Colonic mucosa (tissue), 4 donors: ENCODE data around the gene STYK1. TPM values are rescaled to one million over a fixed set of nuclear protein-coding genes. Genes with fewer than 3 reads are reported as not detected.
"Not testable (repeated sequence)": the region's sequence is repeated elsewhere in the genome, so short reads cannot be mapped to it uniquely, and the experiment has no call there.

Experiments
- DNase-seq: peaks from one replicate; pipeline ENCODE4 v3.0.0-alpha.2; 2020
- H3K27ac ChIP-seq: fragments of 200-600 bp; one replicate; pipeline ENCODE4 v1.8.0; 2021
- H3K27me3 ChIP-seq: fragments of 200-600 bp; one replicate; pipeline ENCODE4 v1.8.0; 2021
- H3K36me3 ChIP-seq: fragments of 200-600 bp; one replicate; pipeline ENCODE4 v1.8.0; 2021
- H3K4me1 ChIP-seq: fragments of 200-600 bp; one replicate; pipeline ENCODE4 v1.8.0; 2021; ENCODE audit warnings: mild to moderate bottlenecking
- H3K4me3 ChIP-seq: fragments of 200-600 bp; one replicate; pipeline ENCODE4 v1.8.0; 2021
- H3K9ac ChIP-seq, 2 donors: one replicate each; pipeline ENCODE4 v1.7.0; 2013; ENCODE audit warnings: control low read depth in 2 of 2, low read depth in 2 of 2, low read length in 2 of 2
- H3K9me3 ChIP-seq: fragments of 200-600 bp; one replicate; pipeline ENCODE4 v1.8.0; 2021
- CTCF ChIP-seq: fragments of 200-600 bp; IDR thresholded peaks from one replicate; pipeline ENCODE4 v1.8.0; 2022; ENCODE audit warnings: antibody characterized with exemption, mild to moderate bottlenecking
- intact Hi-C: fragments of 100-400 bp; cut with DNase I; formaldehyde crosslinking; loops from one replicate; pipeline ENCODE4 v1.14.1; 2022
- total RNA-seq, 2 donors: library from RNA; stranded (reverse); fragmentation: NEBNext Ultra II Directional in 1 of 2; extraction: Animal tissue kit (Norgen Biotek cat#: 25700) in 1 of 2; gene quantifications; one replicate each; pipeline ENCODE4 v1.2.1, GENCODE V29; 2021
- donor health status: healthy.
- donor health status: DM: no; HTN: no; CAD: no.
- donor health status: DM: no; HTN: no; CAD: no.

The STYK1 gene
- total RNA-seq, 2 donors from 2014 or later = 24.5 to 53.3 TPM

- no peaks in the 10 kb centered on the region for H3K4me1 ChIP-seq
- no peak for TF ChIP-seq CTCF
- no peak overlapping the region for H3K9ac ChIP-seq
- no peaks in the 10 kb centered on the region for H3K27me3 ChIP-seq
- DNase-seq = no peak
- no peaks in the 10 kb centered on the region for H3K36me3 ChIP-seq
- H3K4me3 ChIP-seq = no peak overlapping the region
- no peak overlapping the region for H3K27ac ChIP-seq
- intact Hi-C loops = no loop called here
- no peaks in the 10 kb centered on the region for H3K9me3 ChIP-seq
These were observed 9.4 kb downstream of the STYK1 start for GRCh38 chr12:10664499-10664898.

- Histone ChIP-seq H3K27ac (no peak overlapping the region), H3K4me1 (no peaks in the 10 kb centered on the region), H3K9me3 (no peaks in the 10 kb centered on the region), H3K4me3 (no peak overlapping the region), H3K36me3 (no peaks in the 10 kb centered on the region), H3K27me3 (no peaks in the 10 kb centered on the region), H3K9ac (no peak overlapping the region)
- no peak for TF ChIP-seq CTCF
- no peak for DNase-seq
- intact Hi-C loops = no loop called here
These were observed 10.0 kb downstream of the STYK1 start for GRCh38 chr12:10663869-10664268.

DNA sequence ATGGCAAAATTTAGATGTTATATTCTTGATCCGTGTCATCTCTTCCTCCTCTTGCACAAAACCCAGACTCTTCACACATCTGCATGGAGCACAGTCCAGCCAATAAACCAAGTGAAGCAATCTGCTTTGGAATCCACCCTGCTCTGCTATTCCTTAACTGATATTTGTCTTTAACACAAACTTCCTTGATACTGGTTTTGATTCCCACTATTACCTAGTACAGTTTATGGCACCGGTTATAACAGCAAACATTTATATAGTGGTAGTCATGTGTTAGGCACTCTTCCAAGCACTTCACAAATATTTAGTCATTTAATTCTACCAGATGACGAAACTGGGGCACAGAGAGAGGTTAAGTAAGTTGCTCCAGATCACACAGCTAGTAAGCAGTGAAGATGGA is 12.5 kb downstream of the STYK1 start:
- peak overlapping the region; percentile 10 for H3K27ac ChIP-seq
- H3K36me3 ChIP-seq = no peaks in the 10 kb centered on the region
- H3K4me3 ChIP-seq = no peak overlapping the region
- TF ChIP-seq CTCF = no peak
- DNase-seq = peak; percentile 67
- intact Hi-C loops = no loop called here
- H3K27me3 ChIP-seq = no peaks in the 10 kb centered on the region
- no peak overlapping the region for H3K9ac ChIP-seq
- H3K4me1 ChIP-seq = no peaks in the 10 kb centered on the region
- no peaks in the 10 kb centered on the region for H3K9me3 ChIP-seq

GRCh38 chr12:10654003-10654402 is 19.8 kb downstream of the STYK1 start:
- Histone ChIP-seq H3K9me3 (no peaks in the 10 kb centered on the region), H3K27me3 (no peaks in the 10 kb centered on the region)

DNA sequence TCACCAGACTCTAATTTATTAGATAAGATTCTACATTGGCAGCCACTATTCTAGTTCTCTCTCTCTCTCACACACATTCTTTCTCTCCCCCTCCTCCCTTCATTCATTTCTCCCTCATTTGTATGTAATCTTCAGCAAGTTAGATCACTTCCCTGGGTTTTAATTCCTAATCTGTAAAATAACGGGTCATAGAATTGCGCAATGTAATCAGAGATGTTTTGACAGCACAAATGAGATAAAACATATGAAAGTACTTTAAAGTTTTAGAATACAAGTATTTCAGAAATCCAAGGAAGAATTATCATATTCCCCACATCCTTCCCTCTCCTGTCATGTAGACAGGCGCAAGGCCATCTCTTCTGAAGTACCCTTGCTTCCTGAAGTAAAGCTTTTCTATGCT is 21.7 kb downstream of the STYK1 start:
- Histone ChIP-seq H3K27me3 (no peaks in the 10 kb centered on the region), H3K36me3 (no peaks in the 10 kb centered on the region), H3K9ac (no peak overlapping the region), H3K4me3 (no peak overlapping the region), H3K27ac (peak overlapping the region; percentile 50), H3K4me1 (no peaks in the 10 kb centered on the region), H3K9me3 (no peaks in the 10 kb centered on the region)
- DNase-seq = no peak
- no peak for TF ChIP-seq CTCF
- intact Hi-C loops = no loop called here

More at GRCh38 chr12:10654003-10654402, 19.8 kb downstream of the STYK1 start:
- H3K4me3 ChIP-seq = no peak overlapping the region
- DNase-seq = no peak
- H3K36me3 ChIP-seq = no peaks in the 10 kb centered on the region
- no peak for TF ChIP-seq CTCF
- no peak overlapping the region for H3K9ac ChIP-seq
- intact Hi-C loops = no loop called here
- no peaks in the 10 kb centered on the region for H3K4me1 ChIP-seq
- no peak overlapping the region for H3K27ac ChIP-seq

- H3K27ac ChIP-seq, H3K9me3 ChIP-seq, intact Hi-C loops, H3K9ac ChIP-seq, H3K4me3 ChIP-seq, H3K36me3 ChIP-seq, DNase-seq, H3K4me1 ChIP-seq, H3K27me3 ChIP-seq: not testable (repeated sequence)
These were observed 27.3 kb downstream of the STYK1 start for GRCh38 chr12:10646576-10646975.
